ENCODE results near the gene CFAP45.

CFAP45 gene

GRCh38 chr1:159845751-159846629 lies 54.0 kb downstream of the CFAP45 start:
- TF ChIP-seq CTCF (IDR thresholded peaks at IDR 0.05; ENCODE audit: borderline replicate concordance, control extremely low read depth, extremely low read depth, insufficient read depth, missing control alignments) = no peak
- no peak for DNase-seq (ENCODE audit: low spot score)
- in situ Hi-C loops (cut with MboI; ENCODE audit: low sequenced_read_pairs, unreplicated experiment) = no loop called here

DNA sequence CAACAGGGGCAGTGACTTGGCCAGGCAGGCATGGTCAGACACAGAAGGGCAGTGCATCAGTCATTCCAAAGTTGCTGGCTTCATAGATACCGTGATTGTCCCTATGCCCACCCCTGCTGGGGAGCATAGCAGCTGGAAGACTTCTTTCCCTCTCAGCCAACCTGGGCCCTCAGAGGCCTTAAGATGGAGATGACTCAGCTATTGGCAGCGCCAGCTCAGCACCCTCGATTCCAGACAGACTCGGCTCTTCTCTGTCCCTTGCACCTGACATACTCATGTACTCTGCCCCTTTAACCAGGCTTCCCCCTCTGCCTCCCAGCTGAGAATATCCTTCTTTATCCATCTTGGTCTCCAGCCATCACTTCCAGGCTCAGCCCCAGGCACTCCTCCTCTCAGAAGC lies 56.5 kb downstream of the CFAP45 start:
- DNase-seq (ENCODE audit: low spot score) = no peak
- in situ Hi-C loops (cut with MboI; ENCODE audit: low sequenced_read_pairs, unreplicated experiment) = no loop called here
- TF ChIP-seq CTCF (IDR thresholded peaks at IDR 0.05; ENCODE audit: borderline replicate concordance, control extremely low read depth, extremely low read depth, insufficient read depth, missing control alignments) = no peak

DNA sequence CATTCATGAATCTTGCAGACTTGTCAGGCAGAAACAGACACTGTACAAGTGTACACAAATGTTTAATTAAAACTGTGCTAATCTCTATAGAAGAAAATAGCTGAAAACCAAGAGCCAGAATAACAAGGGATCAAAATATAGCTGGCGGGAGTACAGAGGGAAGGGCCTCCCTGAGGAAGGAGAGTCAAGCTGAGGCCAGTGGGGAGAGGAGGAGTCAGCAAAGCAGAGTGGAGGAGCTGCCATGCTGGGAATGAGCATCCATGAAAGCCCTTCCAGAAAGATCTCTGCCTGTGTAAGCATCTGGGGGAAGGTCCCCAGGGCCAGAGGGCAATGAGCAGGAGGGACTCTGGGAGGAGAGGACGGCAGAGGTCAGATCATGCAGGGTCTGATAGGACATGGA lies 58.2 kb downstream of the CFAP45 start:
- in situ Hi-C loops (cut with MboI; ENCODE audit: low sequenced_read_pairs, unreplicated experiment) = no loop called here
- no peak for TF ChIP-seq CTCF (IDR thresholded peaks at IDR 0.05; ENCODE audit: borderline replicate concordance, control extremely low read depth, extremely low read depth, insufficient read depth, missing control alignments)

DNA sequence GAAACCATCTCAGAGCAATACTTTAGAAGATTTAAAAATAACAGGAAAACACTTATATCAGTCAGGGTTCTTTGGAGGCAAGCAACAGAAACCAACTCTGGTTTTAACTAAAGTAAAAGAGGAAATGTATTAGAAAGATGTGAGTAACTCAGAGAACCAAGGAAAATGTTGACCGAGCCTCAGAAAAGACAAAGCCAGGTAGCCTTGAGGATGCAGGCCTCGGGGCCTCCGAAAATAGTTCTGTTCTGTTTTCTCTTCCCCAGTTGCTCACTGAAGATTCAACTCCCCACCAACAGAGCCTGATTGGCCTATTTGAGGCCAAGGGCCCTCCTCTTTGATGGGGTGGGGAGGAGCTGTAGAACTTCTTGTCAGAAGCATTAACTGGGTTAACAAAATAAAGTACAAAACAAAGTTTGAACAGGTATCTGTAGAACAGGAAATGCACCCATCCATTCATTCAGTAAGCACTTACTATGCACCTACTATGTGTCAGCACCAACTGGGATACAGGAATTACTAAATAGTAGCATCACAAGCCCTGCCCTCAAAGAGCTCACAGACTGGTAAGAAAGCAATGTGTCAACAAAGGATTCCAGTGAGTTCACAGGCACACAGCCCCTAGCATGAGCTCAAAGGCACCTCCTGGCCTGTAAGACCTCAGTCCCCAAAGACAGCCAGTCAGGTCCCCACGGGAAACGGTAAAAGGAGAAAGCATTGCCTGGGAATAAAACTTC lies 60.7 kb downstream of the CFAP45 start:
- DNase-seq (ENCODE audit: low spot score) = peak; percentile 62
- TF ChIP-seq CTCF (IDR thresholded peaks at IDR 0.05; ENCODE audit: borderline replicate concordance, control extremely low read depth, extremely low read depth, insufficient read depth, missing control alignments) = no peak
- in situ Hi-C loops (cut with MboI; ENCODE audit: low sequenced_read_pairs, unreplicated experiment) = no loop called here

More for the DNA sequence above, 58.2 kb downstream of the CFAP45 start:
- DNase-seq (ENCODE audit: low spot score) = no peak

DNA sequence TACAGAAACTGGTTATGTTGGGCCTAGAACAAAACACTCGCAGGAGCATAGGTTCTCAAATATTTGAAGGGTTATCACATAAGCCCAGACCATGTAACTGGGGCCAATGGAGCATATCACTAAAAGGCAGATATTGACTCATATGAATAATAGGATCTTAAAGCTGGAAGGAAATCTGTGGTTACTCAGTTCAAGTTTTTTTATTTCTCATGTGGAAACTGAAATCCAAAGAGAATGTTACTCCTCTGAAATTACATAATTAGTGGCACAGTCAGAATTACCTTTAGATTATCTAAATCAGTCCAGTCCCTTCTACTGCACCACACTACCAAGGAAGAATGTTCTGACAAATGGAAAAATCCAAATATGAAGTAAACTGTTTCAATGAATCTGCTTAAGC lies 61.2 kb downstream of the CFAP45 start:
- no peak for TF ChIP-seq CTCF (IDR thresholded peaks at IDR 0.05; ENCODE audit: borderline replicate concordance, control extremely low read depth, extremely low read depth, insufficient read depth, missing control alignments)
- in situ Hi-C loops (cut with MboI; ENCODE audit: low sequenced_read_pairs, unreplicated experiment) = no loop called here
- no peak for DNase-seq (ENCODE audit: low spot score)

DNA sequence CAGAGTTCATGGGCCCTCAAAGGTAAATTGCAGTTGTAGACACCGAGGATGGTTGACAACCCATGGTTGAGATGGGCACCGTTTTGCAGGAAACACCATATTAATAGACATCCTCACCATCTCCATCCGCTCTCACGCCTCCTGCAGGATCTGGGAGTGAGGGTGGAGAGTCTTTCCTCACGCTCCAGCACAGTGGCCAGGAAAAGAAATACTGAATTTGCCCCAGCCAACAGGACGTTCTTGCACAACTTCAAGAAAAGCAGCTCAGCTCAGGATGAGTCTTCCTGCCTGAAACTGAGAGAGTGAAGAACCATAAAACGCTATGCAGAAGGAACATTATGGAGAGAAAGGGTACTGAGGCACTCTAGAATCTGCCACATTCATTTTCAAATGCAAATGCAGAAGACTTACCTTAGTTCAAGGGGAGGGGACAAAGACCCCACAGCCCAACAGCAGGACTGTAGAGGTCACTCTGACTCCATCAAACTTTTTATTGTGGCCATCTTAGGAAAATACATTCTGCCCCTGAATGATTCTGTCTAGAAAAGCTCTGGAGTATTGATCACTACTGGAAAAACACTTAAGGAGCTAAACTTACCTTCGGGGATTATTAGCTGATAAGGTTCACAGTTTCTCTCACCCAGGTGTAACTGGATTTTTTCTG lies 64.0 kb downstream of the CFAP45 start:
- in situ Hi-C loops (cut with MboI; ENCODE audit: low sequenced_read_pairs, unreplicated experiment) = no loop called here
- TF ChIP-seq CTCF (IDR thresholded peaks at IDR 0.05; ENCODE audit: borderline replicate concordance, control extremely low read depth, extremely low read depth, insufficient read depth, missing control alignments) = no peak
- no peak for DNase-seq (ENCODE audit: low spot score)

All from GM13976 (cell line).